KMS-11 (cell line): ENCODE results near the gene TMOD2.

ENCODE experiments used
- H2AFZ ChIP-seq: fragments of 200-600 bp; sonication (generic); 2 replicates; pipeline ENCODE4 v1.6.1; 2016; ENCODE audit warnings: antibody characterized with exemption, mixed run types, low read depth
- H3K27ac ChIP-seq: fragments of 200-600 bp; sonication (generic); 2 replicates; pipeline ENCODE4 v1.6.1; 2016; ENCODE audit warnings: mild to moderate bottlenecking, mixed run types
- H3K27me3 ChIP-seq: fragments of 200-600 bp; sonication (generic); 2 replicates; pipeline ENCODE4 v1.6.1; 2017; ENCODE audit warnings: mild to moderate bottlenecking, low read depth, mixed run types, moderate library complexity; ENCODE audit not compliant: insufficient read depth
- H3K36me3 ChIP-seq: fragments of 200-600 bp; sonication (generic); 2 replicates; pipeline ENCODE4 v1.6.1; 2017; ENCODE audit warnings: mild to moderate bottlenecking, mixed run types; ENCODE audit not compliant: insufficient read depth
- H3K4me1 ChIP-seq: fragments of 200-600 bp; sonication (generic); 2 replicates; pipeline ENCODE4 v1.6.1; 2016; ENCODE audit warnings: mild to moderate bottlenecking, low read depth, mixed run types; ENCODE audit not compliant: poor library complexity, severe bottlenecking
- H3K4me2 ChIP-seq: fragments of 200-600 bp; sonication (generic); 2 replicates; pipeline ENCODE4 v1.7.0; 2016; ENCODE audit warnings: mild to moderate bottlenecking, mixed run types
- H3K4me3 ChIP-seq: fragments of 200-600 bp; sonication (generic); IDR thresholded peaks from 2 replicates; pipeline ENCODE4 v1.6.1; 2017; ENCODE audit warnings: low read depth, low read length, mixed read lengths; ENCODE audit not compliant: insufficient read depth
- H3K79me2 ChIP-seq: fragments of 200-600 bp; sonication (generic); 2 replicates; pipeline ENCODE4 v1.6.1; 2016; ENCODE audit warnings: low read depth, mixed run types; ENCODE audit not compliant: insufficient read depth
- H3K9ac ChIP-seq: fragments of 200-600 bp; sonication (generic); 2 replicates; pipeline ENCODE4 v1.6.1; 2016; ENCODE audit warnings: mild to moderate bottlenecking, mixed run types
- H4K20me1 ChIP-seq: fragments of 200-600 bp; sonication (generic); 2 replicates; pipeline ENCODE4 v1.6.1; 2016; ENCODE audit warnings: mild to moderate bottlenecking, mixed run types; ENCODE audit not compliant: insufficient read depth
- TF ChIP-seq, protein P1 (sequence below): fragments of 200-600 bp; sonication (generic); conservative IDR thresholded peaks from 2 replicates; pipeline ENCODE4 v1.6.1; 2017; ENCODE audit warnings: low read depth, mild to moderate bottlenecking, antibody characterized with exemption, low read length, moderate library complexity, mixed read lengths

Gene TMOD2

DNA sequence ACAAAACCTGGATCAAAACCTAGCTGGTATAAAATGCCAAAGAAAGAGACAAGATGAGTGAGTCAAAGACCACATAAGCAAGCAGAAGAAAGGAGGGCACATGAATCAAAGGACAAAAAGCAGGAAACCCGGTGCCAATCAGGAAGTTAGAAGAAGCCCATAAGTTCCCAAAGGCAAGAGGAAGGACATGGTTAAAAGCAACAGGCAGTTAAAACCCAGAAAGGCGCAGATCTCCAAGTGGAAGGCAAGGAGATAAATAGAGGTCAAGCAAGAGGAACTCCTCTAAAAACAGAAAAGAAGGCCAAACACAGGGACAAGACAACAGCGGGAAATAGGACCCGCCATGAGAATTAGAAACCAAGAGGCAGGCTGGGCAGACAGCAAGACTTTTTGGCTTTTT is 4.4 kb downstream of the TMOD2 start:
- H3K4me2 ChIP-seq: no peak overlapping the region
- no peaks in the 10 kb centered on the region for H3K79me2 ChIP-seq
- peaks cover 11% of the 10 kb centered on the region for H3K4me1 ChIP-seq
- no peak overlapping the region for H2AFZ ChIP-seq
- no peaks in the 10 kb centered on the region for H4K20me1 ChIP-seq
- H3K9ac ChIP-seq: no peak overlapping the region
- no peak overlapping the region for H3K4me3 ChIP-seq
- TF ChIP-seq, protein P1, sequence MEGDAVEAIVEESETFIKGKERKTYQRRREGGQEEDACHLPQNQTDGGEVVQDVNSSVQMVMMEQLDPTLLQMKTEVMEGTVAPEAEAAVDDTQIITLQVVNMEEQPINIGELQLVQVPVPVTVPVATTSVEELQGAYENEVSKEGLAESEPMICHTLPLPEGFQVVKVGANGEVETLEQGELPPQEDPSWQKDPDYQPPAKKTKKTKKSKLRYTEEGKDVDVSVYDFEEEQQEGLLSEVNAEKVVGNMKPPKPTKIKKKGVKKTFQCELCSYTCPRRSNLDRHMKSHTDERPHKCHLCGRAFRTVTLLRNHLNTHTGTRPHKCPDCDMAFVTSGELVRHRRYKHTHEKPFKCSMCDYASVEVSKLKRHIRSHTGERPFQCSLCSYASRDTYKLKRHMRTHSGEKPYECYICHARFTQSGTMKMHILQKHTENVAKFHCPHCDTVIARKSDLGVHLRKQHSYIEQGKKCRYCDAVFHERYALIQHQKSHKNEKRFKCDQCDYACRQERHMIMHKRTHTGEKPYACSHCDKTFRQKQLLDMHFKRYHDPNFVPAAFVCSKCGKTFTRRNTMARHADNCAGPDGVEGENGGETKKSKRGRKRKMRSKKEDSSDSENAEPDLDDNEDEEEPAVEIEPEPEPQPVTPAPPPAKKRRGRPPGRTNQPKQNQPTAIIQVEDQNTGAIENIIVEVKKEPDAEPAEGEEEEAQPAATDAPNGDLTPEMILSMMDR: no peak
- H3K27ac ChIP-seq: no peak overlapping the region
- no peaks in the 10 kb centered on the region; the same call in 1 of the 2 replicates for H3K27me3 ChIP-seq
- no peaks in the 10 kb centered on the region for H3K36me3 ChIP-seq

DNA sequence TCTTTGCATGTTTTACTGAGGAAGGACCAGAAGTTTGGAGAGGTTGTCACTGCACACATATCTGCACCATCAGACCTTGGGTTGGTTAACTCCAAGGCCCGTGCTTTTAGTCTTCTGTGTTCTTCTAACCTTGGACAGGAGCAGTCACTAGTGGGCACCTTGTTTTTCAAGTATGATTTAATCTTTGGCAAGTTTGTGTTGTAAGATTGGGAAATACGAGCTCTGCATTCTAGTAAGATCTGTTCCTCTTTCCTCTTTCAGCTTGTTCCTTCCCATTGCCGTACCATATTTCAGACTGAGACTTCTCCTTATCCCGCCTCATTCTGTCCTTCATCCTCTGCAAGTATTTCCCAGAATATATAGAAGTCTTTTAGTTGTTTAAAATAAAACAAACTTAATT is 5.1 kb downstream of the TMOD2 start:
- Histone ChIP-seq H3K27ac (no peak overlapping the region), H3K4me2 (no peak overlapping the region), H3K4me3 (no peak overlapping the region), H3K79me2 (no peaks in the 10 kb centered on the region), H4K20me1 (no peaks in the 10 kb centered on the region), H3K27me3 (no peaks in the 10 kb centered on the region), H3K36me3 (no peaks in the 10 kb centered on the region), H3K9ac (no peak overlapping the region), H2AFZ (no peak overlapping the region), H3K4me1 (peaks cover 8% of the 10 kb centered on the region)
- TF ChIP-seq, protein P1: no peak

DNA sequence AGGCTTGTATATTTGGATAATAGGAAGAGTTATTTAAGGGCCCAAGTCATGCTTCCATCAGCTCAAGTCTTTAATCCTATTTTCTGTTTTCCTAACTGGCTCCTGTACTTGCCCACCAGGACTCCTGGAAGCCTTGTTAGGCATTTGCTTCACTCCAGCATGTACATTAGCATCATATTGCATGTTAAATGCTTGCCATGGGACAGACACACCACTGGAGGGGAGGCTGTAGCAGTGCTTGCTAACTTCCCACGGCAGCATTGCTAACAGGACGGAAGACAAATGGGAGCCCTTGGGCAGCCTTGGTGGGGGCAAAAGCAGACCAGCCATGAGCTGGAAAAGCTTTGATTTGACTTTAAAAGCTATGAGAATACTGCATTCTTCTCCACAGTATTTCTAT is 6.1 kb downstream of the TMOD2 start:
- Histone ChIP-seq H3K4me1 (peaks cover 4% of the 10 kb centered on the region), H3K27ac (no peak overlapping the region), H3K79me2 (no peaks in the 10 kb centered on the region), H3K9ac (no peak overlapping the region), H3K4me2 (no peak overlapping the region), H4K20me1 (no peaks in the 10 kb centered on the region), H3K36me3 (no peaks in the 10 kb centered on the region), H3K4me3 (no peak overlapping the region), H3K27me3 (no peaks in the 10 kb centered on the region), H2AFZ (no peak overlapping the region)
- TF ChIP-seq, protein P1: no peak

DNA sequence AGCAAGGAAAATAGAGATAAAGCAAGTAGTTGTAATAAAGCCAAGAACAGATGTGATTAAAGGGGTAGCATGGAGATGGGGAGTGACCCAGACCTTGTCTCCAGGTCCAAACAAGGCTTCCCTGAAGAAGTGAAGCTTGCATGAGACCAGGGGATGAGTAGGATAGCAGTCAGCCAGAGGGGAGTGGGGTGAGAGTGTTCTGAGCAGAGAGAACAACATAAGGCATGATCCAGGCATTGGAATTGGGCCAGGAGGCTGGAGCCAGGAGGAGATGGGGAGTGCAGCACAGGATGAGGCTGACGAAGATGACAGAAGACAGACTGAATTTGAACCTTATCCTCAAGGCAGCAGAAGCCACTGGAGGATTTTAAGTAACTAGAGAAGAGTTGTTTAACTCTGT is 7.2 kb downstream of the TMOD2 start:
- no peak overlapping the region for H3K9ac ChIP-seq

More for the DNA sequence above, 7.2 kb downstream of the TMOD2 start:
- Histone ChIP-seq H4K20me1 (no peaks in the 10 kb centered on the region), H3K4me1 (no peaks in the 10 kb centered on the region), H3K4me2 (no peak overlapping the region), H3K27me3 (no peaks in the 10 kb centered on the region), H3K4me3 (no peak overlapping the region), H2AFZ (no peak overlapping the region), H3K79me2 (no peaks in the 10 kb centered on the region), H3K27ac (no peak overlapping the region), H3K36me3 (no peaks in the 10 kb centered on the region)
- TF ChIP-seq, protein P1: no peak
